Measurements from ENCODE around the gene PKD2L2.

The PKD2L2 gene

GRCh38 chr5:137989419-137989818 lies 100.2 kb downstream of the PKD2L2 start:
- no peak overlapping the region for H3K4me3 ChIP-seq (ENCODE audit: low read depth, low read length)
- TF ChIP-seq CTCF (conservative IDR thresholded peaks at IDR 0.05; ENCODE audit: low read depth, low read length): no peak
- no peak for DNase-seq (ENCODE audit: low read depth)

Measured in choroid plexus epithelial cell (primary cell).